NCI-H1105 (cell line): ENCODE results near the gene NDUFS2.

Source experiments
- DNase-seq: peaks from one replicate; lab custom pipeline; 2025; lab: John Stamatoyannopoulos, UW

The NDUFS2 gene

GRCh38 chr1:161196111-161196510 is 6.1 kb upstream of the NDUFS2 start:
- DNase-seq = no peak

- DNase-seq = no peak
Observed at GRCh38 chr1:161196521-161197451, 5.4 kb upstream of the NDUFS2 start.

GRCh38 chr1:161197560-161198193 is 4.5 kb upstream of the NDUFS2 start:
- no peak for DNase-seq

- peak; percentile 24 for DNase-seq
Observed at GRCh38 chr1:161198194-161198896, 3.8 kb upstream of the NDUFS2 start.

GRCh38 chr1:161198897-161199431 is 3.2 kb upstream of the NDUFS2 start, which contains the start of gene ADAMTS4:
ADAMTS4 (minus strand) TSS chr1:161199054; CDS start chr1:161198627, 427 bp downstream.
- no peak for DNase-seq

GRCh38 chr1:161199506-161200139 is 2.5 kb upstream of the NDUFS2 start:
- DNase-seq = no peak

GRCh38 chr1:161200421-161200991 is 1.7 kb upstream of the NDUFS2 start:
- no peak for DNase-seq

- no peak for DNase-seq
Observed at GRCh38 chr1:161200992-161201835, 953 bp upstream of the NDUFS2 start.

GRCh38 chr1:161206411-161207140 is 4.4 kb downstream of the NDUFS2 start:
- no peak for DNase-seq

GRCh38 chr1:161207173-161207572 is 5.0 kb downstream of the NDUFS2 start:
- no peak for DNase-seq

- DNase-seq = peak; percentile 55
Observed at GRCh38 chr1:161209790-161210409, 7.7 kb downstream of the NDUFS2 start.

GRCh38 chr1:161214369-161214768 is 12.2 kb downstream of the NDUFS2 start:
- DNase-seq = no peak

- DNase-seq = no peak
Observed at GRCh38 chr1:161215076-161215475, 12.9 kb downstream of the NDUFS2 start, which contains the start of gene FCER1G. FCER1G (plus strand) TSS chr1:161215295; CDS start chr1:161215322, 27 bp downstream.

GRCh38 chr1:161216945-161217712 is 15.0 kb downstream of the NDUFS2 start:
- DNase-seq = no peak

GRCh38 chr1:161217831-161218230 is 15.7 kb downstream of the NDUFS2 start:
- DNase-seq = no peak

GRCh38 chr1:161218301-161219077 is 16.3 kb downstream of the NDUFS2 start:
- DNase-seq = no peak

GRCh38 chr1:161219078-161219892 is 17.1 kb downstream of the NDUFS2 start:
- no peak for DNase-seq
